ENCODE data around the gene ADH1B. TPM values are rescaled to one million over a fixed set of nuclear protein-coding genes. Genes with fewer than 3 reads are reported as not detected.

The ADH1B gene
- total RNA-seq, 2 donors from 2014 or later: 111 to 477 TPM

DNA sequence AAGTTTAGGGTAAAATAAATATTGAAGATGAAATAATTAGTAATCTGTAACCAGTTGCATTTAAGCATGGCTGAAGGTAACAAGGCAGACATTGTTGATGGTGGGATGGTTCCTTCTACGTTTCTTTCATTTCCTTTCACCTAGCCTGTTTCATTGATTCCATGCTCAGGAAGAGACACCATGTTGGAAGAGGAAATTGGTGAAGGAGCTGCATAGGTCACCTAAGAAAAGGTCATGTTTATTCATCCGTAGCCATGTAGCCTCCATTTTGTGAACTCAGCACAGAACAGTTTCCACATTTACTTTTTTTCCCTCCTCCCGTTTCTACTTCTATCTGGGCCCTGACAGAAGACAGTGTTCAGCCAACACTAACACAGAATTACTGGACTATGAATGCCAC lies 3.8 kb downstream of the ADH1B start:
- H3K27me3 ChIP-seq: no peaks in the 10 kb centered on the region
- H3K36me3 ChIP-seq: peaks cover 14% of the 10 kb centered on the region
- H3K27ac ChIP-seq: no peak overlapping the region
- DNase-seq (ENCODE audit: low spot score): no peak
- H3K4me1 ChIP-seq: peaks cover 0 to 13% of the 10 kb centered on the region in 2 donors
- H3K9me3 ChIP-seq: no peaks in the 10 kb centered on the region
- TF ChIP-seq, protein P1, sequence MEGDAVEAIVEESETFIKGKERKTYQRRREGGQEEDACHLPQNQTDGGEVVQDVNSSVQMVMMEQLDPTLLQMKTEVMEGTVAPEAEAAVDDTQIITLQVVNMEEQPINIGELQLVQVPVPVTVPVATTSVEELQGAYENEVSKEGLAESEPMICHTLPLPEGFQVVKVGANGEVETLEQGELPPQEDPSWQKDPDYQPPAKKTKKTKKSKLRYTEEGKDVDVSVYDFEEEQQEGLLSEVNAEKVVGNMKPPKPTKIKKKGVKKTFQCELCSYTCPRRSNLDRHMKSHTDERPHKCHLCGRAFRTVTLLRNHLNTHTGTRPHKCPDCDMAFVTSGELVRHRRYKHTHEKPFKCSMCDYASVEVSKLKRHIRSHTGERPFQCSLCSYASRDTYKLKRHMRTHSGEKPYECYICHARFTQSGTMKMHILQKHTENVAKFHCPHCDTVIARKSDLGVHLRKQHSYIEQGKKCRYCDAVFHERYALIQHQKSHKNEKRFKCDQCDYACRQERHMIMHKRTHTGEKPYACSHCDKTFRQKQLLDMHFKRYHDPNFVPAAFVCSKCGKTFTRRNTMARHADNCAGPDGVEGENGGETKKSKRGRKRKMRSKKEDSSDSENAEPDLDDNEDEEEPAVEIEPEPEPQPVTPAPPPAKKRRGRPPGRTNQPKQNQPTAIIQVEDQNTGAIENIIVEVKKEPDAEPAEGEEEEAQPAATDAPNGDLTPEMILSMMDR (IDR thresholded peaks at IDR 0.05): no peak
- H3K4me3 ChIP-seq: peak overlapping the region in 1 of 2 donors; percentile 3

DNA sequence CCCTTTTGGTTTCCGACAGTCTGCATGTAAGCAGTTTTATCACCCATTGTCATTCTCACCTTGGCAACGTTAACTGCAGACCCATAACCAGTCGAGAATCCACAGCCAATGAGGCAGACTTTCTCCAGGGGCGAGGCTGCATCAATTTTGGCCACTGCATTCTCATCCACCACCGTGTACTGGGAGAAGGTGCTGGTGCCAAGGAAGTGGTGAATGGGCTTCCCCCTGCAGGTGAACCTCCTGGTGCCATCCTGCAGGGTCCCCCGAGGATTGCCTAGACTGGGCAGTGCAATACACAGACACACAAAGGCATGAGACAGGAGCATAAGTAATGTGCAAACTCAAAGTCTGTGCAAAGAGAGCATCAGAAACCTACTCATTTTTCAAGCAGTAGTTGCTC lies 5.4 kb downstream of the ADH1B start:
- TF ChIP-seq, protein P1 (IDR thresholded peaks at IDR 0.05): no peak
- H3K4me3 ChIP-seq: no peak overlapping the region
- DNase-seq (ENCODE audit: low spot score): no peak
- no peak overlapping the region for H3K27ac ChIP-seq
- H3K4me1 ChIP-seq: peaks cover 0 to 9% of the 10 kb centered on the region in 2 donors
- H3K9me3 ChIP-seq: no peaks in the 10 kb centered on the region
- H3K27me3 ChIP-seq: no peaks in the 10 kb centered on the region
- peaks cover 14% of the 10 kb centered on the region for H3K36me3 ChIP-seq

DNA sequence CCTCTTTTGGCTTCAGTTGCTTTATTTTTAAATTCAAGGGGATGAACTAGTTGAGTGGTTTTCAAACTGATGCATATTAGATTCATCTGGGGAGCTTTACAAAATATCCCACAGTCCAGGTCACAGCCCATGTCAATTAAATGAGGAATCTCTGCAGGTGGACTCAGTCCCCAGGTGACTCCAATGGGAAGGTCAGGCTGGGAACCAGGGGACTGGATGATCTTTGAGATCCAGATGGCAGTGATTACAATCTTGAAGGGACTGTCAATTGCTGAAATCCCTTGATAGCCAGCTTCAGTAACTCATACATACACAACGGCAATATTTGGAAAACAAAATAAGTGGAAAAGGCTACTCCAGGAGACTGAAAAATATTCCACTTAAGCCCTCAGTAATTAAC lies 7.0 kb downstream of the ADH1B start:
- H3K27me3 ChIP-seq: no peaks in the 10 kb centered on the region
- H3K27ac ChIP-seq: no peak overlapping the region
- no peak for DNase-seq (ENCODE audit: low spot score)
- H3K4me1 ChIP-seq: peaks cover 0 to 9% of the 10 kb centered on the region in 2 donors
- H3K36me3 ChIP-seq: peaks cover 18% of the 10 kb centered on the region
- TF ChIP-seq, protein P1 (IDR thresholded peaks at IDR 0.05): no peak
- no peaks in the 10 kb centered on the region for H3K9me3 ChIP-seq
- H3K4me3 ChIP-seq: no peak overlapping the region

DNA sequence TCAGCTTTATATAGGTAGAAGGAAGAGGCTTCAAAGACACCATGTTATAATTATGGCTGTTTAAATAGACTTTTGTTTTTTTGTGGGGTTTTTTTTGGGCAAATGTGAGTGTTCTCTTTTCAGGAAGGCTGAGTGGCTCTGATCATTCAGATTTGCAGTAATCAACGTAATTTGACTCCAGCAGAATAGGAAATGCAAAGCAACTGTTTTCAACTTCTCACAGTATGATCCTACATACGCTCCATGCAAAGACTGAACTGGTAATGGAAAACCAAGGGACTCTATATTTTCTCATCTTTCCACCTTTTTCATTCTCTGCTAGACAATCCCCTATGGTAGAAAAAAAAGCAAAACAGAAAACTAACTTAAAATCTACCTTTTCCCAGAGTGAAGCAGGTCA lies 10.8 kb downstream of the ADH1B start:
- H3K27ac ChIP-seq: no peak overlapping the region
- H3K9me3 ChIP-seq: no peaks in the 10 kb centered on the region
- no peaks in the 10 kb centered on the region for H3K4me1 ChIP-seq
- H3K27me3 ChIP-seq: no peaks in the 10 kb centered on the region
- no peak overlapping the region for H3K4me3 ChIP-seq
- TF ChIP-seq, protein P1 (IDR thresholded peaks at IDR 0.05): no peak
- DNase-seq (ENCODE audit: low spot score): no peak
- peaks cover 10% of the 10 kb centered on the region for H3K36me3 ChIP-seq

DNA sequence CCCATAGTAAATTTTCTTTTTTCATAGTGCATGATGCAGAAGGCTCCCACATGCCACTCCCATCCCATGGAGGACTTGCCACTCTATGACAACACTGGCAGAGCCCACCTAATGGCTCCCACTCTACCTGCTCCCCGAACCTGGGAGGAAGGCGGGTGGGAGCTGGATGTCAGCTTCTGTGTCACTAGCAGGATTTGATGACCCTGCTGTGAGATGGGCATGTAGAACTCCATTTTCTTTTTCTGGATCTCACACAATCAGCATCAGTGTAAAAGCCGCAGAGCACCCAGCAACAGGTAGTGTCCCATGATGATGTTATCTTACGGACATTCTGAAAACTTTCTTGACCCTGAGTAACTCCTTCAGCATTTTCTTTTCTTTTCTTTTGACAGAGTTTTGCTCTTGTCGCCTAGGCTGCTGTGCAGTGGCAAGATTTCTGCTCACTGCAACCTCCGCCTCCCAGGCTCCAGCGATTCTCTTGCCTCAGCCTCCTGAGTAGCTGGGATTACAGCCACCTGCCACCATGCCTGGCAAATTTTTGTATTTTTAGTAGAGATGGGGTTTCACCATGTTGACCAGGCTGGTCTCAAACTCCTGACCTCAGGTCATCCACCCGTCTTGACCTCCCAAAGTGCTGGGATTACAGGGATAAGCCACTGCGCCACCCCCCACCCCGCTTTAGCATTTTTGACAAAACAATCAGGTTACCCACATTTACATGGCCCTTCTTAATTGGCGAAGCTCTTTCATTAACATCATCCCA lies 15.4 kb downstream of the ADH1B start:
- Histone ChIP-seq H3K9me3 (no peaks in the 10 kb centered on the region), H3K27me3 (no peaks in the 10 kb centered on the region), H3K27ac (no peak overlapping the region), H3K4me1 (peaks cover 0 to 6% of the 10 kb centered on the region in 2 donors), H3K36me3 (peaks cover 4% of the 10 kb centered on the region), H3K4me3 (no peak overlapping the region)
- no peak for DNase-seq (ENCODE audit: low spot score)
- TF ChIP-seq, protein P1 (IDR thresholded peaks at IDR 0.05): no peak

Measured in right atrium auricular region (tissue), 2 donors.